HG02610 (cell line): ENCODE measurements around the gene SLC27A1.
"Not testable (repeated sequence)": the region's sequence is repeated elsewhere in the genome, so short reads cannot be mapped to it uniquely, and the experiment has no call there.

ENCODE experiments used
- ATAC-seq: cut with Tn5 transposase; IDR thresholded peaks from one replicate; pipeline ENCODE4 v1.9.1; 2021; ENCODE audit warnings: mild to moderate bottlenecking, moderate library complexity; ENCODE audit not compliant: unreplicated experiment

SLC27A1 gene

DNA sequence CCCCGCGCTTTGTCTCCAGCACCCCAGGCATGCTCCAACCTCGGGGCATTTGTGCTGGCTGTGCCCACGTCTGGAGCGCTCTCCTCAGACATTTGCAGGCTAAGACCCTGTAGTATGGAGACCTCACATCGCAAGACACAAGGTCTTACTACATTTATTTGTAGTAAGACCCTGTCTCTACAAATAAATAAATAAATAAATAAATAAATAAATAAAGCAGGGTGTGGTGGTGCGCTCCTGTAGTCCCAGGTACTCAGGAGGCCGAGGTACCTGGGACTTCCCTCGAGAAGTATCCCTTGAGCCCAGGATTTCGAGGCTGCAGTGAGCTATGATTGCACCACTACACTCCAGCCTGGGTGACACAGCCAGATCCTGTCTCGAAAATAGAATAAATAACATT, 14.2 kb upstream of the SLC27A1 start:
- ATAC-seq = no peak

DNA sequence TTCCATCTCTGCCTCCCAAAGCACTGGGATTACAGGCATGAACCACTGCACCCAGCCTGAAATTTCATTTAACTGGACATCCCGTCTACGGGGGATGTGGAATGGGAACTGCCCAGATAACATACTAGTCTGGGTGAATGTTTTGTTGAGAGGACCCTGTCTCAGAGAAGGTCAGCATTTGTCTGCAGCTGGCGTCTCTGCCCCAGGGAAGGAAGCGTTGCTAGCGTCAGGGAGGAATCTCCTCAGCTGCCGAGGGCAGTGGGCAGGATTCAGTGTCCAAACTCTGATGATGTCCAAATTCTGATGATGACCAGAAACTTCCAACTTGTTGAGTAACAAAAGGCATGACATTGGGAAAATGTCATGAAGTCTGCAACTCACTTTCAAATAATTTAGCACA, 12.7 kb upstream of the SLC27A1 start:
- ATAC-seq = no peak

DNA sequence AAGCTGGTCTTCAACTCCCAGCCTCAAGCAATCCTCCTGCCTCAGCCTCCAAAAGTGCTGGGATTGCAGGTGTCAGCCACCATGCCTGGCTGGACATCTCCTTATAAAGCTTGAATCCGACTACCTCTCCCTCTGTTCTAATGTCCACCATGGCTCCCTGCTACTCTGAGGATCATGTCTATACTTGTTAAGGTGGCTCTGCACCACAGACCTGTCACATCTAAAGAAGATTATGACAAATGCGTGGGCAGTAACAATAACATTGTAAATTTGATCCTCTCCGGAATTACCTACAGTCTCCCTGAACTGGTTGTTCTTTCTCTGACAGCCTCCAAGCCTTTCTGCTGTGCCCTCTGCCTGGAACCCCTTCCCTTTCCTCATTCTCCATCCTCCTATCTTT, 11.4 kb upstream of the SLC27A1 start:
- no peak for ATAC-seq

DNA sequence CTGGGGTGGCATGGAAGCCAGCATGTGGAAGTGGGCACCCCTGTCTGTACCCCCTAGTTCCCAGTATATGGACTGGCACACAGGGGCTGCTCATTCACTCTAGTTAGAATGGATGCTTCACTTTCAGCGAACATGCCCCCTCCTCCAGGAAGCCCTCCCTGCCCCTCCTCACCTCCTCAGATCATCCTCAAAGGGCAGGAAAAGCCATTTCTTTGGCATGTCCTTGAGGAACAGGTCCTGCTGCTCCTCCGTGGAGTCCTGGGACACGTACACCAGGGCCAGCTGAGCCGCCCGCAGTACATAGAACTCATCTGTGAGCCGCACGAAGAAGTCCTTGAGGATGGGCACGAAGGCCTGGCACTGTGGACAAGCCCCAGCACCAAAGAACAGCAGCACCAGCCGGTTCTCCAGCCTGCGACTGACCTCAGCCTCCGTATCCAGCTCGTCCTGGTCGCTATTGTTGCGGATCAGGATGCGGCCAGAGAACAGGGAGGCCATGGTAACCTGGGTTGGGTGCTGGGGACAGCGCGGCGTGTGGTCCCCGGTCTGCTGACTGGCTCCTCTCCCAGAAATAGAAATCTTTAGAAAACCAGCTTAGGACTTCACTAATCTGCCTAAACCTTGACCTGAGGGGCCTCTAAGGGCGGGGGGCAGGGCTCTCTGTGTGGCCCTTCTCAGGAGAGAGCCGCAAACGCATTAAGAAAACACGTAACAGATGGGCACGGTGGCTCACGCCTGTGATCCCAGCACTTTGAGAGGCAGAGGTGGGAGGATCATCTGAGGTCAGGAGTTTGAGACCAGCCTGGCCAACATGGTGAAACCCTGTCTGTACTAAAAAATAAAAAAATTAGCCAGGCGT, 9.7 kb upstream of the SLC27A1 start, which contains the start of gene NXNL1:
Gene NXNL1 (minus strand): TSS at position 555 of the 859 bp plus-strand sequence. CDS start 57 bp downstream, at position 498.
- ATAC-seq = no peak

DNA sequence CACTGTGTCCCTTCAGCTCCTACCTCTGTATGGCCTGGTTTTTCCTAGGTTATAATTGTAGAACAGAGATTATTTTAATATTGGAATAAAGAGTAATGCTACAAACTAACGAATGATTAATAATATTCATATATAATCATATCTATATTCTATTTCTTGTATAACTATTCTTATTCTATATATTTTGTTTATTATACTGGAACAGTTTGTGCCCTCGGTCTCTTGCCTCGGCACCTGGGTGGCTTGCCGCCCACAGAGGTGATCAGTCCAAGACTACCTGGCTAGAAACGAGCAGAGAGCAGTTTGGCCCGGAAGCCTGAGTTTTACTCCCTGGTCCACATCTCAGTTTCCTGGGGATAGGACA, 3.9 kb upstream of the SLC27A1 start:
- ATAC-seq = no peak

DNA sequence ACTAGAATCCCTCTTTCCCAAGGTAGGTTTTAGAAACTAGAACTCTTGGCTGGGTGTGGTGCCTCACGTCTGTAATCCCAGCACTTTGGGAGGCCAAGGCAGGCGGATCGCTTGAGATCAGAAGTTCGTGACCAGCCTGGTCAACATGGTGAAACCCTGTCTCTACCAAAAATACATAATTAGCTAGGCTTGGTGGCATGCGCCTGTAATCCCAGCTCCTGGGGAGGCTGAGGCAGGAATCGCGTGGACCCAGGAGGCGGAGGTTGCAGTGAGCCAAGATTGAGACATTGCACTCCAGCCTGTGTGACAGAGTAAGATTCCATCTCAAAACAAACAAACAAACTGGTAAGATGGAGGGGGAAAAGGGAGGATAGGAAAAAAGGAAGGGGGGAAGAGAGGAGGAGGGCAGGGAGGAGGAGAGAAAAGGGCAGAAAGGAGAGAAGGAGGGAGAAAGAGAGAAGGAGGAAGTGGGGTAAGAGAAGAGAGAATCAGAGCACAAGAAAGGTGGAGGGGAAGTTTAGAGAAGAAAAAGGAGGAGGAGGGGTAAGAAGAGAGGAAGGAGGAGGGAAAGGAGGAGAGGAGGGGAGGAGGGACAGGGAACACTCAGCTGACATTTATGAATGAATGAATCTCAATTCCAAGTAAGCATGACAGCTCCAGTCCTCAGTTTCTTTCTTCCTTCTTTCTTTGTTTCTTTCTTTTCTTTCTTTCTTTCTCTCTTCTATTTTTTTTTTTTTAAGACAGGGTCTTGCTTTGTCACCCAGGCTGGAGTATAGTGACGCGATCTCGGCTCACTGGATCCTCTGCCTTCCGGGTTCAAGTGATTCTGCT, 2.6 kb upstream of the SLC27A1 start:
- no peak for ATAC-seq

DNA sequence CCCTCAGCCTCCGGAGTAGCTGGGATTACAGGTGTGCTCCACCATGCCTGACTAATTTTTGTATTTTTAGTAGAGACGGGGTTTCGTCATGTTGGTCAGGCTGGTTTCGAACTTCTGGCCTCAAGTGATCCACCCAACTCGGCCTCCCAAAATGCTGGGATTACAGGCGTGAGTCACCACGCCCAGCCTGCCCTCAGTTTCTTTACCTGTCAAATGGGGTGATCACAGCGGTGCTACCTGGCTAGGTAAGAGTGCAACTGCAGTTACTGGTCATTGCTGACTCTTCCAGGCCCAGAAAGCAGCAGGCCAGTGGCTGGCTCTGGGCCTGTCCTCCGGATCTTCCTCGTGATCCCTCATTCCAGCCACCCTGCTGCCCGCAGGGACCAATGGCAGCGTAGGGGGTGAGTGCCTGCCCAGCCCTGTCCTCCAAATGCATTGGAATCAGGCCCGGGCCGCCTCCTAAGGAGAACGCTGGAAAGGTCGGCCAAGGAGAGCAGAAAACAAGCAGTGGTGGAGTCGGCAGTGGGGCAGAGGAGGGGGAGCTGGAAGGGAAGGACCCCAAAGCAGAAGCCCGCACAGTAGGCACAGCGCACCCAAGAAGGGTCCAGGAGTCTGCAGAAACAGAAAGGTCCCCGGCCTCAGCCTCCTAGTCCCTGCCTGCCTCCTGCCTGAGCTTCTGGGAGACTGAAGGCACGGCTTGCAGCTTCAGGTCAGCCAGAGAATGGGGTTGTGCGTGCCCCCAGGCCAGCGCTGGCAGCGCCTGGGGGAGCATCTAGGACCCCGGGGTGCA, 1.8 kb upstream of the SLC27A1 start:
- ATAC-seq = no peak

DNA sequence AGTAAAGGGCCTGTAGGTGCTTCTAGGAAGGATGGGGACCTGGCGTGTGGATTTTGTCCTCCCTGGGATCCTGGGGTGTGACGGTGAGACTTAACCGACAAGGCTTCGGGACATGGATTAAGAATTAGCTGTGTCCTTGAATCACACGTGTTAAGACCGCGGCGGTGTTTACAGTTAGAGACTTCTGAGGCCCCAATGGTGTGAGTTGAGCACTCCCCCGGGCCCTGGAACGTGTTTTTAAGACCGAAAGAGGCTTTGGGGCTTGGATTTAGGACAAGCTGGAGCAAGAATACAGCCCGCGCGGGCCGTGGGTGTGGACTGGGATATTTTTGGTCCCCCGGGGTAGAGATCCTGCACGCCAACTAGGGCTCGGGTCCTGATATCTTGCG, 1.2 kb upstream of the SLC27A1 start:
- ATAC-seq = no peak

DNA sequence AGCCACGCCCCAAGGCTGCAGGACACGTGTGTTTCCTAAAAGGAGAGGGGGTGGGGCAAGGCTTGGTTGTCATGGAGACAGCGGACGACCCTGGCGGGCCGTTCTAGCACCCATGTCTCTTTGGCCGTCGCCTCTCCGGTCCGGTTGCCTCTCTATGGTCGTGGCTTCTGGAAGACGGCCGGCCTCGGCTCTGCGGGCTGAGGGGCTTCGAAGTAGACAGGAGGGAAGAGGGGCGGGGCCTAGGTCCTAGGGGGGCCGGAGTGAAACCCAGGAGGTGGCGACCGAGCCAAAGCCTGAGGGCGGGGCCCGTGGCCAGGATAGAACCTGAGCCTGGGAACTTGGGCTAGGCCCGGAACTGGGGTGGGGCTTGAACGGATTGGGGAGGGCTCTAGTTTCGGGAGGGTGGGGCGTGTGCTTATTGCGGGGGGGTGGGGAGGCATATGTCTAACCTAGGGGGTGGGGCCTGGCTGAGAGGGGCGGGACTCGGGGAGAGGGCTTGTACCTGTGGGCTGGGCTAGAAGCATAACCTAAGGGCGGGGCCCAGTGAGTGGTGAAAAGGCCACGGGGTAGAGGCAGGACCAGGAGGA, 750 bp upstream of the SLC27A1 start:
- peak; percentile 52 for ATAC-seq

GRCh38 chr19:17471410-17472125, 1.2 kb downstream of the SLC27A1 start:
- ATAC-seq = no peak

- ATAC-seq = no peak
Measured at GRCh38 chr19:17473041-17473440, 2.7 kb downstream of the SLC27A1 start.

DNA sequence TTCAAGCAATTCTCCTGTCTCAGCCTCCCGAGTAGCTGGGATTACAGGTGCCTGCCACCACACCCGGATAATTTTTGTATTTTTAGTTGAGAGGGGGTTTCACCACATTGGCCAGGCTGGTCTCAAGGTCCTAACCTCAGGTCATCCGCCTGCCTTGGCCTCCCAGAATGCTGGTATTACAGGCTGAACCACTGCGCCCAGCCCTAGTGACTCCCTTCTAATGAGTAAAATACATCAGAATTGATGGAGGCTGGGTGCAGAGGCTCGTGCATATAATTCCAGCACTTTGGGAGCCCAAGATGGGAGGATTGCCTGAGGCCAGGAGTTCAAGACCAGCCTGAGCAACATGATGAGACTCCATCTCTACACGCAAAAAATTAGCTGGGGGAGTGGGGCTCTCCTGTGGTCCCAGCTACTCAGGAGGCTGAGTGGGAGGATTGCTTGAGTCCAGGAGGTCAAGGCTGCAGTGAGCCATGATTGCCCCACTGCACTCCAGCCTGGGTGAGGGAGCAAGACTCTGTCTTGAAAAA, 4.8 kb downstream of the SLC27A1 start:
- ATAC-seq = not testable (repeated sequence)

DNA sequence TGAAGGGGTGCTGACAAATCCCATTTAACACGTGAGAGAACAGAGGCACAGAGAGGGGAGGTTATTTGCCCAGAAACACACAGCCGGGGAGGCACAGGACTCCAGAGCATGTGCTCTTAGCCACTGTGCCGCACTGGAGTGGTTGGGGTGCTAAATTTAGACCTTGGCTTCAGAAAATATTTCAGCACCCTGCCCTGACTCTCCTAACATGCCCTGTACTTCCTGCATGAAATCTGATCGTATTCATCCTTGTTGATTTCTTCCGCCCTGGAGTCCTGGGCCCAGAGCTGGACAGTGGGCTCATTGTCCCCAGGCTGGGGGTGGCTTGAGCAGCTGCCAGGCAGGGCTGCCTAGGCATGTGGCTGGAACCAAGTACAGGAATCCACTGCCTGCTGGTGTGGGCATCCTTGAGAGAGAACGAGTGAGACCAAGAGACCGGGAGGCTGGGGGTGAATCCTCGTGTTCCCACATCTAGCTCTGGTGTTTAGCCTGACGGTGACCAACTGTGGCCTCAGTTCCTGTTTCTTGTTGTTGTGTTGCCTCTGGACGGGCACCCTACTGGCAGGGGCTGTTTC, 5.3 kb downstream of the SLC27A1 start:
- no peak for ATAC-seq

DNA sequence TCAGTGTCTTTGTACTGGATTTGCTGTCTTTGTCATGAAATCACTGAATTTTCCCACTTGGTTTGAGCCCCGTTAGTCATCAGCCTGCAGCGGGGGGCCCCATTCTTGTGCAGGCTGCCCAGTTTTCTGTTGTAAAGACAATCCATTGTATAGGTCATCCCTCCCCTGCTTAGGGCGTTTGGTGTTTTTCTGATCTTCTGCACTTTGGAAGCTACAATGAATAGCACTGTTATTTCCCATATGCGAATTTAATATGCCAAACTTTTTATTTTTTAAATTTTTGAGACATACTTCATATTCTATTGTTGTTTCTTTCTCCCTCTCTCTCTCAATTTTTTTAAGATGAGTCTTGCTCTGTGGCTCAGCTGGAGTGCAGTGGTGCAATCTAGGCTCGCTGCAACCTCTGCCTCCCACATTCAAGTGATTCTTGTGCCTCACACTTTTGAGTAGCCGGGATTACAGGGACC, 9.0 kb downstream of the SLC27A1 start:
- no peak for ATAC-seq

GRCh38 chr19:17481986-17482385, 11.7 kb downstream of the SLC27A1 start:
- ATAC-seq = no peak

GRCh38 chr19:17482877-17483604, 12.7 kb downstream of the SLC27A1 start:
- no peak for ATAC-seq

GRCh38 chr19:17483605-17484002, 13.3 kb downstream of the SLC27A1 start:
- ATAC-seq = no peak

- ATAC-seq = no peak
Measured at GRCh38 chr19:17484520-17485185, 14.3 kb downstream of the SLC27A1 start.
